ENCODE measurements around the gene PPOX.

GRCh38 chr1:161220002-161220401, 53.8 kb downstream of the PPOX start:
- TF ChIP-seq CTCF (IDR thresholded peaks at IDR 0.05) (no peak), ZFX (IDR thresholded peaks at IDR 0.05; ENCODE audit: borderline replicate concordance) (no peak)
